Measurements from ENCODE around the gene POFUT2.

DNA sequence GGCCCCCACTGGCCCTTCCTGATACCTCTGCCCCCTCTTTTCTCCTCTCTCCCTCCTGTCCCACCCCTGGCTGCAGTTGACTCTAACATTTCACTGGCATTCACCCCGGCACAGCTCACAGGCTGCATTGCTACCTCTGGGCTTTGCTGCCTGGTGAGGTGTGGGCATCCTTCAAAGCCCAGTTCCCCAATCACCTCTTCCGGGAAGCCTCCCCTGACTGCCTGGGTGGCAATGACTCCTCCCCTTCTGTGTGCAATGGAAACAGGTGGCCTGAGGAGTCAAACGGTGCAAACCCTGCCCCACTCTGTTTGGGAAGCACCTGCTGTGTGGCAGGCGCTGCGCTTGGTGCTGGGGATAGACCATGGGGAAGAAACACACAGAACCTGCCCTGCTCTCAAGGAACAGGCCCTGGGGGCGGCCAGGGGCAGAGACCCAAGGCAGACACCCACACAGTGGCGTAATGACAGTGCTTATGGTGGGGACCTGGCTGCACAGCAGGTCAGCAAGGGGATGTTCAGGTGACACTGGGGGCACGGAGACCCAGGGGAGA is 39.3 kb upstream of the POFUT2 start:
- TF ChIP-seq POLR2AphosphoS5 (IDR thresholded peaks at IDR 0.05; ENCODE audit: low read depth): no peak
- TF ChIP-seq, protein P1, sequence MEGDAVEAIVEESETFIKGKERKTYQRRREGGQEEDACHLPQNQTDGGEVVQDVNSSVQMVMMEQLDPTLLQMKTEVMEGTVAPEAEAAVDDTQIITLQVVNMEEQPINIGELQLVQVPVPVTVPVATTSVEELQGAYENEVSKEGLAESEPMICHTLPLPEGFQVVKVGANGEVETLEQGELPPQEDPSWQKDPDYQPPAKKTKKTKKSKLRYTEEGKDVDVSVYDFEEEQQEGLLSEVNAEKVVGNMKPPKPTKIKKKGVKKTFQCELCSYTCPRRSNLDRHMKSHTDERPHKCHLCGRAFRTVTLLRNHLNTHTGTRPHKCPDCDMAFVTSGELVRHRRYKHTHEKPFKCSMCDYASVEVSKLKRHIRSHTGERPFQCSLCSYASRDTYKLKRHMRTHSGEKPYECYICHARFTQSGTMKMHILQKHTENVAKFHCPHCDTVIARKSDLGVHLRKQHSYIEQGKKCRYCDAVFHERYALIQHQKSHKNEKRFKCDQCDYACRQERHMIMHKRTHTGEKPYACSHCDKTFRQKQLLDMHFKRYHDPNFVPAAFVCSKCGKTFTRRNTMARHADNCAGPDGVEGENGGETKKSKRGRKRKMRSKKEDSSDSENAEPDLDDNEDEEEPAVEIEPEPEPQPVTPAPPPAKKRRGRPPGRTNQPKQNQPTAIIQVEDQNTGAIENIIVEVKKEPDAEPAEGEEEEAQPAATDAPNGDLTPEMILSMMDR (IDR thresholded peaks at IDR 0.05; ENCODE audit: insufficient read depth, low read length): no peak
